PFSK-1 (cell line): ENCODE data around the gene SUCO.

Source experiments
- FOXP2 ChIP-seq: optimal IDR thresholded peaks from 2 replicates; pipeline ENCODE3; 2011; ENCODE audit warnings: borderline replicate concordance, control low read depth, inconsistent platforms; ENCODE audit not compliant: insufficient read depth; ENCODE audit errors: extremely low read length, extremely low read depth
- POLR2AphosphoS5 ChIP-seq: IDR thresholded peaks from 2 replicates; pipeline ENCODE4 v1.6.1; 2012; ENCODE audit warnings: low read depth, mild to moderate bottlenecking, control low read depth, low read length, moderate library complexity
- SIN3A ChIP-seq: IDR thresholded peaks from 2 replicates; pipeline ENCODE4 v1.6.1; 2012; ENCODE audit warnings: mild to moderate bottlenecking, low read length, moderate library complexity, borderline replicate concordance; ENCODE audit not compliant: insufficient read depth
- TAF1 ChIP-seq: IDR thresholded peaks from 2 replicates; pipeline ENCODE4 v1.6.1; 2012; ENCODE audit warnings: low read length, control low read depth, borderline replicate concordance; ENCODE audit not compliant: insufficient read depth
- TF ChIP-seq, protein P1 (sequence below), 2 experiments: IDR thresholded peaks; 2 replicates each; pipeline versions ENCODE4 v1.6.1 to v1.8.0; 2011 to 2012; ENCODE audit warnings: low read depth in 2 of 2, low read length in 2 of 2, control low read depth in 1 of 2, inconsistent platforms in 1 of 2, mild to moderate bottlenecking in 1 of 2, moderate library complexity in 1 of 2; ENCODE audit not compliant: insufficient read depth in 1 of 2

SUCO gene

DNA sequence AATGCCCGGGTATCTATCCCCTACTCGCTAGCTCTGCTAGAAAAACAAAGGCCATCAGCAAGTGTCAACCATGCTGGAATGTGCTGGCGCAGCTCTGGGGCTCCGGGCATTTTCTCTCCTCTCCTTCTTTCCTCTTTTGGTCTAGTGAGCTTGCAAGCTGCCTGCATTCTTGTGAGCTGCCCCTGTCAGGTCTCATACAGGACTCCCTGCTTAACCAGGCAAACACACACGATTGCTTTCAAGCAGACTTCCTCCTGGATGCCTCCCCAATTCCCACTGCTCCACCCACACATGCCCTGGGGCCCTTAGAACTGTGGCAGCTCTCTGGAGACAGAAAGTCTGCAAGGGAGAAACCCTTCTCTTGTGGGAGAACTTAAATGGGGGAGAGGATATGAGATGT lies 35.7 kb upstream of the SUCO start:
- TF ChIP-seq, protein P1, sequence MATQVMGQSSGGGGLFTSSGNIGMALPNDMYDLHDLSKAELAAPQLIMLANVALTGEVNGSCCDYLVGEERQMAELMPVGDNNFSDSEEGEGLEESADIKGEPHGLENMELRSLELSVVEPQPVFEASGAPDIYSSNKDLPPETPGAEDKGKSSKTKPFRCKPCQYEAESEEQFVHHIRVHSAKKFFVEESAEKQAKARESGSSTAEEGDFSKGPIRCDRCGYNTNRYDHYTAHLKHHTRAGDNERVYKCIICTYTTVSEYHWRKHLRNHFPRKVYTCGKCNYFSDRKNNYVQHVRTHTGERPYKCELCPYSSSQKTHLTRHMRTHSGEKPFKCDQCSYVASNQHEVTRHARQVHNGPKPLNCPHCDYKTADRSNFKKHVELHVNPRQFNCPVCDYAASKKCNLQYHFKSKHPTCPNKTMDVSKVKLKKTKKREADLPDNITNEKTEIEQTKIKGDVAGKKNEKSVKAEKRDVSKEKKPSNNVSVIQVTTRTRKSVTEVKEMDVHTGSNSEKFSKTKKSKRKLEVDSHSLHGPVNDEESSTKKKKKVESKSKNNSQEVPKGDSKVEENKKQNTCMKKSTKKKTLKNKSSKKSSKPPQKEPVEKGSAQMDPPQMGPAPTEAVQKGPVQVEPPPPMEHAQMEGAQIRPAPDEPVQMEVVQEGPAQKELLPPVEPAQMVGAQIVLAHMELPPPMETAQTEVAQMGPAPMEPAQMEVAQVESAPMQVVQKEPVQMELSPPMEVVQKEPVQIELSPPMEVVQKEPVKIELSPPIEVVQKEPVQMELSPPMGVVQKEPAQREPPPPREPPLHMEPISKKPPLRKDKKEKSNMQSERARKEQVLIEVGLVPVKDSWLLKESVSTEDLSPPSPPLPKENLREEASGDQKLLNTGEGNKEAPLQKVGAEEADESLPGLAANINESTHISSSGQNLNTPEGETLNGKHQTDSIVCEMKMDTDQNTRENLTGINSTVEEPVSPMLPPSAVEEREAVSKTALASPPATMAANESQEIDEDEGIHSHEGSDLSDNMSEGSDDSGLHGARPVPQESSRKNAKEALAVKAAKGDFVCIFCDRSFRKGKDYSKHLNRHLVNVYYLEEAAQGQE (IDR thresholded peaks at IDR 0.05; ENCODE audit: insufficient read depth in 1 of 2, low read depth in 2 of 2, low read length in 2 of 2) = no peak
- no peak for TF ChIP-seq TAF1
- TF ChIP-seq POLR2AphosphoS5 = no peak
- no peak for TF ChIP-seq FOXP2
- no peak for TF ChIP-seq SIN3A

DNA sequence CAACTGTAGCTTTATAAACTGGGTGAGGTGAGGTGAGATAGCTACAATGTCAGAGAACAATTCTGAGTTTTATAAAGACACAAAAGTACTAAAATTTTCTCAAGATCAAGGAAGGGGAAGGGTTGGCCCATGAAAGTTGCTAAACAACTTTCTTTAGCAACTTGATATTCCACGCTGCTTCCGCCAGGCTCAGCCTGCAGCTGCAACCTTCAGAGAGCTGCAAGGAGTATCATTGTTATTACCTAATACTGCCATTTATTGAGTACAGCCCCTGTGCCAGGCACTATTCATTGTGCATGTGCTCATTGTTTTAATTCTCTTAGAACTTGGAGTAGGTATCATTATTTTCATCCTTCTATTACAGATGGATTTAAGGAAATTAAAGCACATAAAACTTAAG lies 34.1 kb upstream of the SUCO start:
- no peak for TF ChIP-seq POLR2AphosphoS5
- TF ChIP-seq SIN3A = no peak
- no peak for TF ChIP-seq FOXP2
- TF ChIP-seq, protein P1 (IDR thresholded peaks at IDR 0.05; ENCODE audit: insufficient read depth in 1 of 2, low read depth in 2 of 2, low read length in 2 of 2) = no peak
- TF ChIP-seq TAF1 = no peak

DNA sequence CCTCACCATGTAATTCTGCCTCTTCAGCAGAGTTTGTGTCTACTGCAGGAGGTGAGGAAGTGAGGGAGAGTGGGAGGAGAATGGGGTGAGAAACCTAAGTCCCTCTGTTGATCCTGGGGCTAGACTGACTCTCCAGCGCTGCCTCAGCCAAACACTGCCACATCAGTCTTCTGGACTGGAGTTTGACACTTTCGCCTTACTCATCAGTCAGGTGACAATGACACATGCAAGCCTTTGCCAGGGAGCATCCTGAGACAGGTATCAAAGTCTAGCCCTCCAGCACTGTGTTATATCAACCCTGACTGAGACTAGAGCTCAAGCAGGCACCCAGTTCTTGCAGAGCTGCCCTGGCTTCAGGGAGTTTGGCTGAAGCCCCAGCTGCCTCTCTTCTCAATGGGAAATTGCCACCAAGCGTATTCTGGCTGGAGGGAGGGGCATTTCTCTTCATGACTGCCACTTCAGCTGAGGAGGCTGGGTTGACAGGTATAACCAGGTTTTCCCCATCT lies 33.3 kb upstream of the SUCO start:
- TF ChIP-seq, protein P1 (IDR thresholded peaks at IDR 0.05; ENCODE audit: insufficient read depth in 1 of 2, low read depth in 2 of 2, low read length in 2 of 2) = no peak
- no peak for TF ChIP-seq SIN3A
- no peak for TF ChIP-seq POLR2AphosphoS5
- no peak for TF ChIP-seq TAF1
- no peak for TF ChIP-seq FOXP2

DNA sequence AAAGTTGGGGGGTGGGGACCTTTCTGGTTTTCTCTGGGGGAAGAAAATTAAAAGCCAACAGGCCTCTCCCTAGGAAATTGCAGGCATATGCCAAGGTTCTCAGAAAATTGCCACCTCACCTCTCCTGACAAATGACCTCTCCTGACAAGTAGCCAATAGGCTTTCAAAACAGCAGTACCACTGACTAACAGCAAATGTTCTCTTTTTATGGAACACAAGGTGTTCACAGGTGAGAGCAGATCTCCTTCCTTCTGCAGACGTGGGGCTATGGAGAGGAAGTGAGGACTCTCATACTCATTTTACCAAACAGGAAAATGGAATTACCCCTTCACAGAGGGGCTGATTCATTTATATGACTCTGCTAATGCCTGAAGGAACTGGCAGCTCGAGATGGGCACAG lies 32.7 kb upstream of the SUCO start:
- no peak for TF ChIP-seq FOXP2
- no peak for TF ChIP-seq TAF1
- TF ChIP-seq, protein P1 (IDR thresholded peaks at IDR 0.05; ENCODE audit: insufficient read depth in 1 of 2, low read depth in 2 of 2, low read length in 2 of 2) = no peak
- TF ChIP-seq POLR2AphosphoS5 = no peak
- TF ChIP-seq SIN3A = no peak

DNA sequence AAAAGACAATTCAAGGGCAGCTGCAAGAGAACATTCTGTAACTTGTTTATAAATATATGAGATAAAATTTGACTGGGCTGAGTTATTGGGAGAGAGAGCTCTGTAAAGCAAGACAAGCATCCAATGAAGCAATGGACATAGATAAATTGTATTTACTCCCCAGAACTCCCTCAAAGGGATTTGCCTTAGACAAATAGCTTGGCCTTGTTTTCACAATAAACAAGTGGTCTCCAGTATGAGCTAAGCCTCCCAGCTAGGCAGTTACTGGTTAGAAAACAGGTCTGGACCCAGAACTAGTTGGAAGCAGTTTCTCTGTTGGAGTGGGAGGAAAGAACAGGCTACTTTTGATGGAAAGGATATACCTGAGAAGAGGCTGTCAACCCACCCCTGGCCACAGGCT lies 25.2 kb upstream of the SUCO start:
- no peak for TF ChIP-seq POLR2AphosphoS5
